Keratinocyte (primary cell): ENCODE data around the gene PKD2. TPM values are rescaled to one million over a fixed set of nuclear protein-coding genes. Genes with fewer than 3 reads are reported as not detected.
A peak's percentile ranks its signal among the peaks of the same experiment; 100 is the strongest.

Experiments used
- DNase-seq: peaks from one replicate; pipeline ENCODE4 v3.0.0-alpha.2; 2011; ENCODE audit warnings: low read depth, missing footprints, low spot score
- FAIRE-seq: peaks from 2 replicates; lab custom pipeline; 2011; peaks lifted over from hg19 to GRCh38; lab: Jason Lieb, UNC
- H2AFZ ChIP-seq: 2 replicates; pipeline ENCODE4 v1.6.0; 2012; ENCODE audit warnings: low read length, control low read depth, inconsistent platforms; ENCODE audit not compliant: control insufficient read depth
- H3K27ac ChIP-seq: 2 replicates; pipeline ENCODE4 v1.5.1; 2011; ENCODE audit warnings: low read length; ENCODE audit not compliant: control insufficient read depth, insufficient read depth
- H3K27me3 ChIP-seq: 3 replicates; pipeline ENCODE4 v1.6.0; 2011; ENCODE audit warnings: low read length; ENCODE audit not compliant: control insufficient read depth, insufficient read depth; ENCODE audit errors: extremely low read depth
- H3K36me3 ChIP-seq, 2 experiments: 2 replicates in 1 of 2; 3 replicates in 1 of 2; pipeline ENCODE4 v1.5.1; 2011; ENCODE audit warnings: low read length in 2 of 2, mild to moderate bottlenecking in 1 of 2; ENCODE audit not compliant: control insufficient read depth in 2 of 2, insufficient read depth in 2 of 2; ENCODE audit errors: extremely low read depth in 1 of 2
- H3K4me1 ChIP-seq: 3 replicates; pipeline ENCODE4 v1.5.1; 2011; ENCODE audit warnings: low read length; ENCODE audit not compliant: control insufficient read depth, insufficient read depth; ENCODE audit errors: extremely low read depth
- H3K4me2 ChIP-seq: 3 replicates; pipeline ENCODE4 v1.6.0; 2011; ENCODE audit warnings: low read depth, low read length; ENCODE audit not compliant: control insufficient read depth, insufficient read depth; ENCODE audit errors: extremely low read depth
- H3K4me3 ChIP-seq, 3 experiments: fragments of 200-600 bp in 1 of 3; sonication (generic) in 1 of 3; 2 replicates in 2 of 3; 3 replicates in 1 of 3; pipeline ENCODE4 v1.5.1; 2011 to 2016; ENCODE audit warnings: low read length in 3 of 3, mild to moderate bottlenecking in 3 of 3, control low read depth in 2 of 3, inconsistent platforms in 1 of 3, low read depth in 1 of 3, mixed read lengths in 1 of 3, mixed run types in 1 of 3, moderate library complexity in 1 of 3; ENCODE audit not compliant: control insufficient read depth in 2 of 3, insufficient read depth in 2 of 3; ENCODE audit errors: extremely low read depth in 1 of 3
- H3K79me2 ChIP-seq: 2 replicates; pipeline ENCODE4 v1.6.0; 2012; ENCODE audit warnings: low read length; ENCODE audit not compliant: control insufficient read depth, insufficient read depth
- H3K9ac ChIP-seq: 3 replicates; pipeline ENCODE4 v1.6.0; 2011; ENCODE audit warnings: low read length; ENCODE audit not compliant: control insufficient read depth, insufficient read depth; ENCODE audit errors: extremely low read depth
- H3K9me1 ChIP-seq: 3 replicates; pipeline ENCODE4 v1.6.0; 2011; ENCODE audit warnings: low read length; ENCODE audit not compliant: control insufficient read depth, insufficient read depth; ENCODE audit errors: extremely low read depth
- H3K9me3 ChIP-seq: 2 replicates; pipeline ENCODE4 v1.5.1; 2012; ENCODE audit warnings: low read depth, low read length; ENCODE audit not compliant: control insufficient read depth
- H4K20me1 ChIP-seq: 3 replicates; pipeline ENCODE4 v1.6.0; 2011; ENCODE audit warnings: low read length; ENCODE audit not compliant: control insufficient read depth, insufficient read depth; ENCODE audit errors: extremely low read depth
- EZH2 ChIP-seq: IDR thresholded peaks from one replicate; pipeline ENCODE4 v1.6.1; 2012; ENCODE audit warnings: inconsistent platforms, mild to moderate bottlenecking, low read length, moderate library complexity
- dilution Hi-C: fragments of 300-500 bp; cut with MboI; formaldehyde crosslinking; loops from one replicate; pipeline ENCODE4 v1.7.0; 2020; ENCODE audit warnings: low sequenced_read_pairs; ENCODE audit not compliant: extremely low pct_ligation_motif_present
- polyA plus RNA-seq, 5 experiments: library from polyadenylated mRNA; depleted of rRNA in 3 of 5; stranded (reverse) in 3 of 5; stranded (forward) in 1 of 5; unstranded in 1 of 5; fragments of >200 nt; gene quantifications; 1 replicate in 1 of 5; 2 replicates in 3 of 5; 3 replicates in 1 of 5; pipeline versions ENCODE4 v1.2.1 to v1.2.3, GENCODE V29; 2011 to 2012; ENCODE audit warnings: missing spikeins in 2 of 5, low read depth in 1 of 5, low replicate concordance in 1 of 5
- TF ChIP-seq, protein P1 (sequence below), 3 experiments: IDR thresholded peaks in 1 of 3; conservative IDR thresholded peaks in 1 of 3; optimal IDR thresholded peaks in 1 of 3; 2 replicates in 2 of 3; 3 replicates in 1 of 3; pipeline versions ENCODE3 to v1.5.1; 2011; ENCODE audit warnings: low read length in 3 of 3, mild to moderate bottlenecking in 3 of 3, moderate library complexity in 2 of 3, control low read depth in 1 of 3, inconsistent platforms in 1 of 3; ENCODE audit not compliant: insufficient read depth in 2 of 3; ENCODE audit errors: extremely low read depth in 1 of 3

The PKD2 gene
- polyA plus RNA-seq, 1 donor (not counting 4 experiments of a cell fraction or from before 2014, with no cell fraction given): 21.5 TPM

DNA sequence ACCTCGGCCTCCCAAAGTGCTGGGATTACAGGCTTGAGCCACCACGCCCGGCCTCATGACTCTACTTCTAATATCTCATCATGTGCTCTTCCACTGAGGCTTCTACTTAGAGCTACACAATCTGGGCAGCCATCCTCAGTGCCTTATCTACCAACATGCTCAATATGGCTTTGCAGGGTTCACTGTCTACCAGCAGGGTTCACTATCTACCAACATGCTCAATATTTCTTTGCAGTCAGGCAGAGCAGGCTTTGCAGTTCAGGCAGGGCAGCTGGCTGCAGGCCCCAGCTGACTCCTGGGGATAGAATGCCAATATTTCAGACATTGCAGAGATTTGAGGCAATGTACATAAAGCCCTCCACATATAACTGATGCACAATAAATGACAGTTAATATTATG lies 47.5 kb downstream of the PKD2 start:
- FAIRE-seq: peak; percentile 51
- Histone ChIP-seq H3K79me2 (no peaks in the 10 kb centered on the region), H3K9ac (no peak overlapping the region), H3K36me3 (peaks cover 5 to 10% of the 10 kb centered on the region in 2 experiments), H3K4me2 (no peak overlapping the region), H3K27ac (no peak overlapping the region), H4K20me1 (no peaks in the 10 kb centered on the region), H3K27me3 (no peaks in the 10 kb centered on the region), H3K9me3 (no peaks in the 10 kb centered on the region), H2AFZ (no peak overlapping the region), H3K4me3 (no peak overlapping the region), H3K4me1 (no peaks in the 10 kb centered on the region), H3K9me1 (no peaks in the 10 kb centered on the region)
- TF ChIP-seq, protein P1, sequence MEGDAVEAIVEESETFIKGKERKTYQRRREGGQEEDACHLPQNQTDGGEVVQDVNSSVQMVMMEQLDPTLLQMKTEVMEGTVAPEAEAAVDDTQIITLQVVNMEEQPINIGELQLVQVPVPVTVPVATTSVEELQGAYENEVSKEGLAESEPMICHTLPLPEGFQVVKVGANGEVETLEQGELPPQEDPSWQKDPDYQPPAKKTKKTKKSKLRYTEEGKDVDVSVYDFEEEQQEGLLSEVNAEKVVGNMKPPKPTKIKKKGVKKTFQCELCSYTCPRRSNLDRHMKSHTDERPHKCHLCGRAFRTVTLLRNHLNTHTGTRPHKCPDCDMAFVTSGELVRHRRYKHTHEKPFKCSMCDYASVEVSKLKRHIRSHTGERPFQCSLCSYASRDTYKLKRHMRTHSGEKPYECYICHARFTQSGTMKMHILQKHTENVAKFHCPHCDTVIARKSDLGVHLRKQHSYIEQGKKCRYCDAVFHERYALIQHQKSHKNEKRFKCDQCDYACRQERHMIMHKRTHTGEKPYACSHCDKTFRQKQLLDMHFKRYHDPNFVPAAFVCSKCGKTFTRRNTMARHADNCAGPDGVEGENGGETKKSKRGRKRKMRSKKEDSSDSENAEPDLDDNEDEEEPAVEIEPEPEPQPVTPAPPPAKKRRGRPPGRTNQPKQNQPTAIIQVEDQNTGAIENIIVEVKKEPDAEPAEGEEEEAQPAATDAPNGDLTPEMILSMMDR (optimal IDR thresholded peaks at IDR 0.05 in 1 of 3, IDR thresholded peaks at IDR 0.05 in 1 of 3, conservative IDR thresholded peaks at IDR 0.05 in 1 of 3; ENCODE audit: extremely low read depth in 1 of 3, insufficient read depth in 2 of 3, low read length in 3 of 3): peak; percentile 58 to 81 (median 73)
- TF ChIP-seq EZH2: no peak
- dilution Hi-C loops: no loop called here
- DNase-seq: no peak

DNA sequence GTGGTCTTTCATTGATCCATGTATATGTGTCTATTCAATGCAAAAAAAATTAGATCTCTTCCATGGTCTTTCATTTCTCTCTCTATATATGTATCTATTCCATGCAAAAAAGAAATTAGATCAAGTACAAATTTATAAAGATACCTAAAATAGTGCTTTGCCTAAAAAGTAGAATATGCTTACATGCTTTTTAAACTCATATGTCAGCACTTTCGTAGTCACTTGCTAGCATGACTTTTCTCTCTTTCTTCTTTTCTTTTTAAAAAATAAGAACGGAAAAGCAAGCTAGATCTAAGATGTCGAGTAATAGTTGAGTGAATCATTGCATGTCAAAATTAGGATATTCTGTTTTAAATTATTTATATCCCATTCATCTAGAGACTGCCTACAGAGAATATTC lies 50.9 kb downstream of the PKD2 start:
- H3K36me3 ChIP-seq: peaks cover 3 to 5% of the 10 kb centered on the region in 2 experiments

More for the DNA sequence above, 50.9 kb downstream of the PKD2 start:
- H3K4me1 ChIP-seq: no peaks in the 10 kb centered on the region
- no peaks in the 10 kb centered on the region for H4K20me1 ChIP-seq
- no peaks in the 10 kb centered on the region for H3K79me2 ChIP-seq
- FAIRE-seq: no peak
- H3K9me3 ChIP-seq: no peaks in the 10 kb centered on the region
- DNase-seq: no peak
- no peaks in the 10 kb centered on the region for H3K27me3 ChIP-seq
- dilution Hi-C loops: no loop called here
- no peak overlapping the region for H3K4me2 ChIP-seq
- no peak overlapping the region for H3K9ac ChIP-seq
- H3K4me3 ChIP-seq: no peak overlapping the region
- TF ChIP-seq, protein P1 (optimal IDR thresholded peaks at IDR 0.05 in 1 of 3, IDR thresholded peaks at IDR 0.05 in 1 of 3, conservative IDR thresholded peaks at IDR 0.05 in 1 of 3; ENCODE audit: extremely low read depth in 1 of 3, insufficient read depth in 2 of 3, low read length in 3 of 3): no peak
- TF ChIP-seq EZH2: no peak
- no peak overlapping the region for H3K27ac ChIP-seq
- H3K9me1 ChIP-seq: no peaks in the 10 kb centered on the region
- no peak overlapping the region for H2AFZ ChIP-seq
